ENCODE measurements around the gene NGFR.

NGFR gene

DNA sequence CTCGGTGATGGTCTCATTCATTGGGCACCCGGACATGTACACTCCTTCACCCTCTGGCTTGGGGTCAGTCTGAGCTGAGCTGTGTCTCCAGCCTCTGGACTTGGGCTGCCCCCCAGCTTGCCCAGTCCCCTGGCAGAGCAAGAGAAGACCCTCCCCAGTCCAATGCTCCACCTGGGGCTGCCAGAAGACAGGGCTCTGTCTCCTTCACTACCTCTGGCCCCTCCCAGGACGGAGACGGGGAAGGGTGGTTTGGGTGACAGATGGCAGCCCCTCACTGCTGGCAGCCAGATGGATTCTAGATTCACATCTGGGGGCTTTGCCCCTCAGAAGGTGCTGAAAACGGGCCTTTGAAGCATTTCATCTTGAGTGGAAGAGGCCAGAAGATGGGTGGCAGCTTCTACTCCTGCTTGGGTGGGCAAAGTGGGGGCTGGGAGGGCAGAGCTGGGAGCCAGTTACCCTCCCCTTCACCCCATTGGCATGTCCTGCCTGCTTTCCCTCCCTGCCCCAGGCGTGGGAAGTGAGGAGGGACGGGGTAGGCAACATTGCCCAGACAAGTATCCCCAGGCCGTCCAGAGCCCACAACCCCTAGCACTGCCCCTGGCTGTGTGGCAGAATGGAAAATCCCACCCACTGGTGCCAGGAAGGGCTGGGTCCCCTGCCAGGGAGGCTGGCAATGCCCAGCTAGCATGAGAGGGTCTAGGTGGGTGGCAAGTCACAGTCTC is 13.9 kb downstream of the NGFR start:
- Histone ChIP-seq H3K9ac (ENCODE audit: low read length) (no peak overlapping the region), H4K20me1 (ENCODE audit: insufficient read depth, low read length) (no peaks in the 10 kb centered on the region), H3K9me2 (replicated peaks; ENCODE audit: insufficient read depth, low read length) (no peaks in the 10 kb centered on the region), H3K9me3 (replicated peaks; ENCODE audit: insufficient read depth, low read length) (no peaks in the 10 kb centered on the region), H3K27ac (ENCODE audit: low read length) (no peak overlapping the region), H3F3A (ENCODE audit: insufficient read depth, low read length) (no peaks in the 10 kb centered on the region), H2AFZ (ENCODE audit: low read length) (no peak overlapping the region), H3K36me3 (replicated peaks; ENCODE audit: insufficient read depth, low read length) (no peaks in the 10 kb centered on the region), H3K27me3 (replicated peaks; ENCODE audit: insufficient read depth, low read length) (peaks cover 95% of the 10 kb centered on the region), H3K79me2 (ENCODE audit: low read length) (no peaks in the 10 kb centered on the region), H3K4me1 (ENCODE audit: low read length) (no peaks in the 10 kb centered on the region), H3K4me2 (ENCODE audit: low read depth, low read length) (no peak overlapping the region), H3K4me3 (ENCODE audit: low read length) (no peak overlapping the region)
- TF ChIP-seq EZH2 (optimal IDR thresholded peaks at IDR 0.05; ENCODE audit: low read depth, low read length) = no peak
- TF ChIP-seq, protein P1, sequence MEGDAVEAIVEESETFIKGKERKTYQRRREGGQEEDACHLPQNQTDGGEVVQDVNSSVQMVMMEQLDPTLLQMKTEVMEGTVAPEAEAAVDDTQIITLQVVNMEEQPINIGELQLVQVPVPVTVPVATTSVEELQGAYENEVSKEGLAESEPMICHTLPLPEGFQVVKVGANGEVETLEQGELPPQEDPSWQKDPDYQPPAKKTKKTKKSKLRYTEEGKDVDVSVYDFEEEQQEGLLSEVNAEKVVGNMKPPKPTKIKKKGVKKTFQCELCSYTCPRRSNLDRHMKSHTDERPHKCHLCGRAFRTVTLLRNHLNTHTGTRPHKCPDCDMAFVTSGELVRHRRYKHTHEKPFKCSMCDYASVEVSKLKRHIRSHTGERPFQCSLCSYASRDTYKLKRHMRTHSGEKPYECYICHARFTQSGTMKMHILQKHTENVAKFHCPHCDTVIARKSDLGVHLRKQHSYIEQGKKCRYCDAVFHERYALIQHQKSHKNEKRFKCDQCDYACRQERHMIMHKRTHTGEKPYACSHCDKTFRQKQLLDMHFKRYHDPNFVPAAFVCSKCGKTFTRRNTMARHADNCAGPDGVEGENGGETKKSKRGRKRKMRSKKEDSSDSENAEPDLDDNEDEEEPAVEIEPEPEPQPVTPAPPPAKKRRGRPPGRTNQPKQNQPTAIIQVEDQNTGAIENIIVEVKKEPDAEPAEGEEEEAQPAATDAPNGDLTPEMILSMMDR (IDR thresholded peaks at IDR 0.05; ENCODE audit: low read length) = no peak
- DNase-seq = no peak

DNA sequence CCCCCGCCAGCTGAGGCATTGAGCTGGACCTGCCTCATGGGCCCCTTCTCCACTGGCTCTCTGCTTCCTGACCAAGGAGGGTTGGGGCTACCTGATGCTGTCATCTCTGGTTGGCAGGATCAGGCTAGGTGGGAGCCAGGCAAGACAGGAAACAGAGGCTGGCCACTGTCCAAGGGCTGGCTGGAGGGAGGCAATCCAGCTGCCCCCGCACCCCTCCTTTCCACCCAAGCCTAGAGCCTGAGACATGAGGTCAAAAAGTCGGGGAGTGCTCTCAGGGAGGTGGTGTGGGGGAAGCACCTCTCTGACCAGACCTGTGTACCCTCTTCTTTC is 14.5 kb downstream of the NGFR start:
- Histone ChIP-seq H3K9me3 (replicated peaks; ENCODE audit: insufficient read depth, low read length) (no peaks in the 10 kb centered on the region), H3K4me3 (ENCODE audit: low read length) (no peak overlapping the region), H4K20me1 (ENCODE audit: insufficient read depth, low read length) (no peaks in the 10 kb centered on the region), H3K27ac (ENCODE audit: low read length) (no peak overlapping the region), H3K4me2 (ENCODE audit: low read depth, low read length) (no peak overlapping the region), H3F3A (ENCODE audit: insufficient read depth, low read length) (0 out of 2 replicates have a peak, but pooled peaks cover 2% of the 10 kb centered on the region), H3K79me2 (ENCODE audit: low read length) (no peaks in the 10 kb centered on the region), H3K4me1 (ENCODE audit: low read length) (no peaks in the 10 kb centered on the region), H3K9ac (ENCODE audit: low read length) (no peak overlapping the region), H3K36me3 (replicated peaks; ENCODE audit: insufficient read depth, low read length) (no peaks in the 10 kb centered on the region), H2AFZ (ENCODE audit: low read length) (no peak overlapping the region), H3K9me2 (replicated peaks; ENCODE audit: insufficient read depth, low read length) (no peaks in the 10 kb centered on the region), H3K27me3 (replicated peaks; ENCODE audit: insufficient read depth, low read length) (peaks cover 95% of the 10 kb centered on the region)
- DNase-seq = no peak
- TF ChIP-seq, protein P1 (IDR thresholded peaks at IDR 0.05; ENCODE audit: low read length) = no peak
- TF ChIP-seq EZH2 (optimal IDR thresholded peaks at IDR 0.05; ENCODE audit: low read depth, low read length) (no peak), EZH2phosphoT487 (IDR thresholded peaks at IDR 0.05; ENCODE audit: low read length) (no peak)

DNA sequence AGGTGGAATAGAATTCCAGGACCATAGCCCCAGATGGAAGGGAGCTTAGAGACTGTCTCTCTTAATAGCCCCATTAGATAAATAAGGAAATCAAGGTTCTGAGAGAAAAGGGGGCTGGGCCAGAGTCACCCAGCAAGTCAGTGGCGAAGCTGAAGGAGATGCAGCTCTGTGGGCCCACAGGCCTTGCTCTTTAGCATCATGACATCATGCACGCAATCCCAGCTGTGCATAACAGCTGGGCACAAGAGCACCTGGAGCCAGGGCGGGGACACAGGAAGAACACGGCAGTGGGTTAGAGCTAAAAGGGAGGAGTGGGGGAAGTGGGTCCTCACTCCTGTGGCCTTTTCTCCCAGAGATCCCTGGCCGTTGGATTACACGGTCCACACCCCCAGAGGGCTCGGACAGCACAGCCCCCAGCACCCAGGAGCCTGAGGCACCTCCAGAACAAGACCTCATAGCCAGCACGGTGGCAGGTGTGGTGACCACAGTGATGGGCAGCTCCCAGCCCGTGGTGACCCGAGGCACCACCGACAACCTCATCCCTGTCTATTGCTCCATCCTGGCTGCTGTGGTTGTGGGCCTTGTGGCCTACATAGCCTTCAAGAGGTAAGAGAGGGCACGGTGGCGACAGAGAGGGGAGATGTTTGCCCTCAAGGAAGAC is 15.1 kb downstream of the NGFR start:
- H3K4me1 ChIP-seq (ENCODE audit: low read length) = no peaks in the 10 kb centered on the region
- no peak overlapping the region for H3K4me3 ChIP-seq (ENCODE audit: low read length)
- H4K20me1 ChIP-seq (ENCODE audit: insufficient read depth, low read length) = no peaks in the 10 kb centered on the region
- H3F3A ChIP-seq (ENCODE audit: insufficient read depth, low read length) = peaks cover 8% of the 10 kb centered on the region
- no peaks in the 10 kb centered on the region for H3K9me2 ChIP-seq (replicated peaks; ENCODE audit: insufficient read depth, low read length)
- H3K79me2 ChIP-seq (ENCODE audit: low read length) = no peaks in the 10 kb centered on the region
- H2AFZ ChIP-seq (ENCODE audit: low read length) = no peak overlapping the region
- no peak overlapping the region for H3K4me2 ChIP-seq (ENCODE audit: low read depth, low read length)
- no peak overlapping the region for H3K27ac ChIP-seq (ENCODE audit: low read length)
- H3K36me3 ChIP-seq (replicated peaks; ENCODE audit: insufficient read depth, low read length) = no peaks in the 10 kb centered on the region
- no peak for DNase-seq
- H3K27me3 ChIP-seq (replicated peaks; ENCODE audit: insufficient read depth, low read length) = peaks cover 93% of the 10 kb centered on the region
- TF ChIP-seq EZH2 (optimal IDR thresholded peaks at IDR 0.05; ENCODE audit: low read depth, low read length) = no peak
- TF ChIP-seq, protein P1 (IDR thresholded peaks at IDR 0.05; ENCODE audit: low read length) = no peak
- TF ChIP-seq EZH2phosphoT487 (IDR thresholded peaks at IDR 0.05; ENCODE audit: low read length) = no peak
- no peaks in the 10 kb centered on the region for H3K9me3 ChIP-seq (replicated peaks; ENCODE audit: insufficient read depth, low read length)
- no peak overlapping the region for H3K9ac ChIP-seq (ENCODE audit: low read length)
